HepG2 (cell line): Measurements from ENCODE around the gene MLYCD. TPM values are rescaled to one million over a fixed set of nuclear protein-coding genes. Genes with fewer than 3 reads are reported as not detected.

ENCODE experiments used
- ASH2L ChIP-seq: fragments of 300-600, 200-600 bp; sonication (generic); IDR thresholded peaks from 2 replicates; pipeline ENCODE4 v1.7.0; 2017; ENCODE audit warnings: low read depth, mild to moderate bottlenecking, moderate library complexity, mixed read lengths, low read length; ENCODE audit not compliant: insufficient read length
- BCL6 ChIP-seq: IDR thresholded peaks from 2 replicates; pipeline ENCODE4 v1.6.1; 2016; ENCODE audit warnings: missing genetic modification reagents, missing compliant biosample characterization
- BRCA1 ChIP-seq: sonication (generic); formaldehyde crosslinking; IDR thresholded peaks from 2 replicates; pipeline ENCODE4 v1.4.0; 2020; ENCODE audit warnings: missing genetic modification reagents
- CREBL2 ChIP-seq: sonication (generic); formaldehyde crosslinking; IDR thresholded peaks from 2 replicates; pipeline ENCODE4 v1.8.1; 2023; ENCODE audit warnings: missing genetic modification reagents, mild to moderate bottlenecking, borderline replicate concordance
- DNMT1 ChIP-seq: sonication (generic); formaldehyde crosslinking; IDR thresholded peaks from 2 replicates; pipeline ENCODE4 v1.5.1; 2020; ENCODE audit warnings: mild to moderate bottlenecking, missing genetic modification reagents
- ELF4 ChIP-seq: sonication (generic); formaldehyde crosslinking; IDR thresholded peaks from 2 replicates; pipeline ENCODE4 v1.5.0; 2020; ENCODE audit warnings: missing genetic modification reagents, mild to moderate bottlenecking, moderate library complexity, borderline replicate concordance
- EZH2 ChIP-seq: conservative IDR thresholded peaks from 2 replicates; pipeline ENCODE4 v1.6.1; 2012; ENCODE audit warnings: mild to moderate bottlenecking, low read depth, low read length, moderate library complexity
- PHF21A ChIP-seq: sonication (generic); formaldehyde crosslinking; IDR thresholded peaks from 2 replicates; pipeline ENCODE4 v1.5.0; 2020; ENCODE audit warnings: mild to moderate bottlenecking, missing genetic modification reagents
- PHF8 ChIP-seq: sonication (generic); formaldehyde crosslinking; IDR thresholded peaks from 2 replicates; pipeline ENCODE4 v1.5.0; 2020; ENCODE audit warnings: missing genetic modification reagents
- RAD21 ChIP-seq: fragments of 450-650 bp; formaldehyde crosslinking; IDR thresholded peaks from 2 replicates; pipeline ENCODE4 v1.5.0; 2020; ENCODE audit warnings: mild to moderate bottlenecking
- RBM22 ChIP-seq: fragments of 200-400 bp; formaldehyde crosslinking; optimal IDR thresholded peaks from 2 replicates; pipeline ENCODE3; 2017; ENCODE audit warnings: mild to moderate bottlenecking, low read length, moderate library complexity
- SAP130 ChIP-seq: IDR thresholded peaks from 2 replicates; pipeline ENCODE4 v1.6.1; 2016; ENCODE audit warnings: low read depth
- TGIF2 ChIP-seq: IDR thresholded peaks from 2 replicates; pipeline ENCODE4 v1.6.1; 2016; ENCODE audit warnings: control low read depth, missing compliant biosample characterization
- TP53 ChIP-seq: sonication (generic); formaldehyde crosslinking; conservative IDR thresholded peaks from 2 replicates; pipeline ENCODE4 v1.4.0; 2020; ENCODE audit warnings: missing genetic modification reagents
- WIZ ChIP-seq: sonication (generic); formaldehyde crosslinking; IDR thresholded peaks from 2 replicates; pipeline ENCODE4 v1.5.1; 2020; ENCODE audit warnings: mild to moderate bottlenecking, missing genetic modification reagents
- ZBTB8A ChIP-seq: sonication (generic); formaldehyde crosslinking; IDR thresholded peaks from 2 replicates; pipeline ENCODE4 v1.4.0; 2020; ENCODE audit warnings: mild to moderate bottlenecking, low read depth, missing genetic modification reagents, borderline replicate concordance
- ZKSCAN5 ChIP-seq: sonication (generic); formaldehyde crosslinking; IDR thresholded peaks from 2 replicates; pipeline ENCODE4 v1.5.1; 2020; ENCODE audit warnings: mild to moderate bottlenecking, missing genetic modification reagents
- ZMAT3 ChIP-seq: sonication (generic); formaldehyde crosslinking; conservative IDR thresholded peaks from 2 replicates; pipeline ENCODE4 v1.7.0; 2021; ENCODE audit warnings: missing genetic modification reagents
- ZNF292 ChIP-seq: sonication (generic); formaldehyde crosslinking; IDR thresholded peaks from 2 replicates; pipeline ENCODE4 v1.8.1; 2022; ENCODE audit warnings: mild to moderate bottlenecking, low read depth, missing genetic modification reagents, borderline replicate concordance
- ZNF30 ChIP-seq: sonication (generic); formaldehyde crosslinking; IDR thresholded peaks from 2 replicates; pipeline ENCODE4 v1.5.0; 2020; ENCODE audit warnings: mild to moderate bottlenecking, missing genetic modification reagents
- ZNF510 ChIP-seq: sonication (generic); formaldehyde crosslinking; IDR thresholded peaks from 2 replicates; pipeline ENCODE4 v1.4.0; 2020; ENCODE audit warnings: low read depth, mild to moderate bottlenecking, missing genetic modification reagents
- ZNF619 ChIP-seq: sonication (generic); formaldehyde crosslinking; IDR thresholded peaks from 2 replicates; pipeline ENCODE4 v1.4.0; 2020; ENCODE audit warnings: mild to moderate bottlenecking, missing genetic modification reagents
- ZNF83 ChIP-seq: sonication (generic); formaldehyde crosslinking; IDR thresholded peaks from 2 replicates; pipeline ENCODE4 v1.4.0; 2020; ENCODE audit warnings: missing genetic modification reagents, mild to moderate bottlenecking, borderline replicate concordance
- ZNF879 ChIP-seq: sonication (generic); formaldehyde crosslinking; IDR thresholded peaks from 2 replicates; pipeline ENCODE4 v1.8.1; 2023; ENCODE audit warnings: missing genetic modification reagents
- polyA plus RNA-seq, 8 experiments: library from polyadenylated mRNA; depleted of rRNA in 3 of 8; stranded (reverse) in 7 of 8; unstranded in 1 of 8; fragments of >200 nt; fragmentation: Illumina TruSeq in 4 of 8; extraction: Trizol in 4 of 8; gene quantifications; 2 replicates each; pipeline versions ENCODE4 v1.2.1 to v1.2.3, GENCODE V29; 2011 to 2016; ENCODE audit warnings: low read depth in 4 of 8, missing spikeins in 1 of 8, mixed read lengths in 1 of 8; ENCODE audit not compliant: insufficient read depth in 1 of 8
- total RNA-seq, 5 experiments: library from RNA; depleted of rRNA; stranded (reverse); fragments of >200 nt; fragmentation: Illumina TruSeq; extraction: Trizol; gene quantifications; 2 replicates each; pipeline ENCODE4 v1.2.3, GENCODE V29; 2016; ENCODE audit warnings: low read depth in 1 of 5
- TF ChIP-seq, protein P1 (sequence below): sonication (generic); formaldehyde crosslinking; IDR thresholded peaks from 2 replicates; pipeline ENCODE4 v1.9.0; 2021; ENCODE audit warnings: mild to moderate bottlenecking, missing genetic modification reagents
- TF ChIP-seq, protein P2 (sequence below): sonication (generic); formaldehyde crosslinking; IDR thresholded peaks from 2 replicates; pipeline ENCODE4 v1.5.1; 2020; ENCODE audit warnings: missing genetic modification reagents, mild to moderate bottlenecking, borderline replicate concordance

MLYCD gene
- total and polyA plus RNA-seq, 2 of the 13 experiments (the other 11 are each of a cell fraction or from before 2014, with no cell fraction given): 1.8 to 4.0 TPM

DNA sequence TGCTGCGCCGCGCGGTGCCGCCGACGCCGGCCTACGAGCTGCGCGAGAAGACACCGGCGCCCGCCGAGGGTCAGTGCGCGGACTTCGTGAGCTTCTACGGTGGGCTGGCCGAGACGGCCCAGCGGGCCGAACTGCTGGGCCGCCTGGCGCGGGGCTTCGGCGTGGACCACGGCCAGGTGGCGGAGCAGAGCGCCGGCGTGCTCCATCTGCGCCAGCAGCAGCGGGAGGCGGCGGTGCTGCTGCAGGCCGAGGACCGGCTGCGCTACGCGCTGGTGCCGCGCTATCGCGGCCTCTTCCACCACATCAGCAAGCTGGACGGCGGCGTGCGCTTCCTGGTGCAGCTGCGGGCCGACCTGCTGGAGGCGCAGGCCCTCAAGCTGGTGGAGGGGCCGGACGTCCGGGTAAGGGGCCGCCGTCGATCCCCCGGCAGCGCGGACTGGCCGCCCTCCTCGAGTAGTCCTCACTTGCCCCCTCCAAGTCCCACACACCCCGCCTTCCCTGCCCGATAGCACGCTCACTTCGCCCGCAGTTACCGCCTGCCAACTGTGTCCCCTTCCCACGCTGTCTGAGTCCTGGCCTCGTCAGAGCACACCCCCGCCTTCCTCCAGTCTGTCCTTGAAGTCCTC, 470 bp downstream of the MLYCD start (continued):
- no peak for TF ChIP-seq ELF4
- TF ChIP-seq ZNF30 (CRISPR knock-in tag): no peak
- TF ChIP-seq BCL6: no peak
- no peak for TF ChIP-seq ZNF619
- TF ChIP-seq ASH2L: peak; percentile 18
- no peak for TF ChIP-seq PHF21A (CRISPR knock-in tag)
- 0 out of 2 replicates have a peak, but pooled peaks have one; percentile 21 for TF ChIP-seq BRCA1 (CRISPR knock-in tag)
- no peak; the same call in 1 of the 2 replicates for TF ChIP-seq DNMT1 (CRISPR knock-in tag)
- no peak for TF ChIP-seq TP53 (CRISPR knock-in tag)
- TF ChIP-seq ZNF510 (CRISPR knock-in tag): no peak
- TF ChIP-seq SAP130 (CRISPR knock-in tag): no peak; the same call in none of the 2 replicates
- TF ChIP-seq ZBTB8A: no peak
- TF ChIP-seq RBM22: no peak
- no peak for TF ChIP-seq EZH2
- TF ChIP-seq, protein P1, sequence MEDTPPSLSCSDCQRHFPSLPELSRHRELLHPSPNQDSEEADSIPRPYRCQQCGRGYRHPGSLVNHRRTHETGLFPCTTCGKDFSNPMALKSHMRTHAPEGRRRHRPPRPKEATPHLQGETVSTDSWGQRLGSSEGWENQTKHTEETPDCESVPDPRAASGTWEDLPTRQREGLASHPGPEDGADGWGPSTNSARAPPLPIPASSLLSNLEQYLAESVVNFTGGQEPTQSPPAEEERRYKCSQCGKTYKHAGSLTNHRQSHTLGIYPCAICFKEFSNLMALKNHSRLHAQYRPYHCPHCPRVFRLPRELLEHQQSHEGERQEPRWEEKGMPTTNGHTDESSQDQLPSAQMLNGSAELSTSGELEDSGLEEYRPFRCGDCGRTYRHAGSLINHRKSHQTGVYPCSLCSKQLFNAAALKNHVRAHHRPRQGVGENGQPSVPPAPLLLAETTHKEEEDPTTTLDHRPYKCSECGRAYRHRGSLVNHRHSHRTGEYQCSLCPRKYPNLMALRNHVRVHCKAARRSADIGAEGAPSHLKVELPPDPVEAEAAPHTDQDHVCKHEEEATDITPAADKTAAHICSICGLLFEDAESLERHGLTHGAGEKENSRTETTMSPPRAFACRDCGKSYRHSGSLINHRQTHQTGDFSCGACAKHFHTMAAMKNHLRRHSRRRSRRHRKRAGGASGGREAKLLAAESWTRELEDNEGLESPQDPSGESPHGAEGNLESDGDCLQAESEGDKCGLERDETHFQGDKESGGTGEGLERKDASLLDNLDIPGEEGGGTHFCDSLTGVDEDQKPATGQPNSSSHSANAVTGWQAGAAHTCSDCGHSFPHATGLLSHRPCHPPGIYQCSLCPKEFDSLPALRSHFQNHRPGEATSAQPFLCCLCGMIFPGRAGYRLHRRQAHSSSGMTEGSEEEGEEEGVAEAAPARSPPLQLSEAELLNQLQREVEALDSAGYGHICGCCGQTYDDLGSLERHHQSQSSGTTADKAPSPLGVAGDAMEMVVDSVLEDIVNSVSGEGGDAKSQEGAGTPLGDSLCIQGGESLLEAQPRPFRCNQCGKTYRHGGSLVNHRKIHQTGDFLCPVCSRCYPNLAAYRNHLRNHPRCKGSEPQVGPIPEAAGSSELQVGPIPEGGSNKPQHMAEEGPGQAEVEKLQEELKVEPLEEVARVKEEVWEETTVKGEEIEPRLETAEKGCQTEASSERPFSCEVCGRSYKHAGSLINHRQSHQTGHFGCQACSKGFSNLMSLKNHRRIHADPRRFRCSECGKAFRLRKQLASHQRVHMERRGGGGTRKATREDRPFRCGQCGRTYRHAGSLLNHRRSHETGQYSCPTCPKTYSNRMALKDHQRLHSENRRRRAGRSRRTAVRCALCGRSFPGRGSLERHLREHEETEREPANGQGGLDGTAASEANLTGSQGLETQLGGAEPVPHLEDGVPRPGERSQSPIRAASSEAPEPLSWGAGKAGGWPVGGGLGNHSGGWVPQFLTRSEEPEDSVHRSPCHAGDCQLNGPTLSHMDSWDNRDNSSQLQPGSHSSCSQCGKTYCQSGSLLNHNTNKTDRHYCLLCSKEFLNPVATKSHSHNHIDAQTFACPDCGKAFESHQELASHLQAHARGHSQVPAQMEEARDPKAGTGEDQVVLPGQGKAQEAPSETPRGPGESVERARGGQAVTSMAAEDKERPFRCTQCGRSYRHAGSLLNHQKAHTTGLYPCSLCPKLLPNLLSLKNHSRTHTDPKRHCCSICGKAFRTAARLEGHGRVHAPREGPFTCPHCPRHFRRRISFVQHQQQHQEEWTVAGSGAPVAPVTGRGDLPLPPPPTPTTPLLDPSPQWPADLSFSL (CRISPR knock-in tag): peak; percentile 5; the same call in 1 of the 2 replicates
- TF ChIP-seq PHF8: peak; percentile 11
- TF ChIP-seq ZNF292 (CRISPR knock-in tag): no peak
- peak; percentile 49 for TF ChIP-seq RAD21 (CRISPR knock-in tag)
- TF ChIP-seq ZKSCAN5: no peak
- TF ChIP-seq, protein P2, sequence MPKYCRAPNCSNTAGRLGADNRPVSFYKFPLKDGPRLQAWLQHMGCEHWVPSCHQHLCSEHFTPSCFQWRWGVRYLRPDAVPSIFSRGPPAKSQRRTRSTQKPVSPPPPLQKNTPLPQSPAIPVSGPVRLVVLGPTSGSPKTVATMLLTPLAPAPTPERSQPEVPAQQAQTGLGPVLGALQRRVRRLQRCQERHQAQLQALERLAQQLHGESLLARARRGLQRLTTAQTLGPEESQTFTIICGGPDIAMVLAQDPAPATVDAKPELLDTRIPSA (CRISPR knock-in tag): no peak
- no peak for TF ChIP-seq TGIF2 (CRISPR knock-in tag)
- TF ChIP-seq CREBL2 (CRISPR knock-in tag): peak; percentile 92; the same call in 1 of the 2 replicates
- TF ChIP-seq WIZ (CRISPR knock-in tag): no peak
- TF ChIP-seq ZMAT3 (CRISPR knock-in tag): no peak
- TF ChIP-seq ZNF83 (CRISPR knock-in tag): peak; percentile 72
- no peak for TF ChIP-seq ZNF879 (CRISPR knock-in tag)
